GM11168 (cell line): ENCODE results near the gene ARHGAP10.
"Not testable (repeated sequence)": the region's sequence is repeated elsewhere in the genome, so short reads cannot be mapped to it uniquely, and the experiment has no call there.

Source experiments
- in situ Hi-C: fragments of 300-500 bp; cut with MboI; formaldehyde crosslinking; loops from one replicate; pipeline ENCODE4 v1.12.0; 2022; ENCODE audit warnings: low sequenced_read_pairs; ENCODE audit not compliant: unreplicated experiment

Gene ARHGAP10

DNA sequence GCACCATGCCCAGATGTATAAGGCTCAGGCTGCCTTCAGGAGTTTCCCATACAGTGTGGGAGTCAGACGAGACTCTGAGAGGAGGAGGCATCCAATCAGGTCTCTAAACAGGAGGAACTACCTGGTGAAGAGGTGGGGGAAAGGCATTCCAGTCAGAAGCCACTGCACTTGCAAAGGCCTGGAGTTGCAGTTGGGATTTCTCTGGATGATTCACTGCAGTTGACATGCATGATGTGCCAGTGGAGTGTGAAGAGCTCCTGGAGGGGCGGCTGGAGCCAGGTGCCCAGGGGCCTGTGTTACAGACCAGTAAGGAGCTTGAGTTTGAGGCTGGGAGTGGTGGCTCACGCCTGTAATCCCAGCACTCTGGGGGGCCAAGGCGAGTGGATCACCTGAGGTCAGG, 339.1 kb downstream of the ARHGAP10 start:
- in situ Hi-C loops, result no loop called here

DNA sequence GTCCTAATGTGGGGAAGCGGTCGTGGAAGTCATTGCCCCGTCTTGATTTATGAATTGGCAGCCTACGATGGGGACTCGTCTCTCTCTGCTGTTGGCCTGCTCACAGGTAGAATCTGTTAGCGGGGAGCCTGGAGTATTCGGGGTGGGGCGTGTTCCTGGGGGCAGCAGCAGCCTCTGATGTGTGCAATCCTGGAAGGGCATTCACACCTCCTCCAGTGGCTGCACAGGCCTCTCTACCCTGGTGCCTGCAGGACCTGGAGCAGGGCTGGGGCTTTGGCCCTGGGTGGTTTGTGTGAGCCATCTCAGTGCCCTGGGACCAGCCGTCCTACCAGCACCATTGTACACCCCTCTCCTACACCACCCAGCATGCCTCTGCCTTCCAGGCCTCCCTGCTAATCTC, 340.9 kb downstream of the ARHGAP10 start:
- in situ Hi-C loops, result no loop called here

DNA sequence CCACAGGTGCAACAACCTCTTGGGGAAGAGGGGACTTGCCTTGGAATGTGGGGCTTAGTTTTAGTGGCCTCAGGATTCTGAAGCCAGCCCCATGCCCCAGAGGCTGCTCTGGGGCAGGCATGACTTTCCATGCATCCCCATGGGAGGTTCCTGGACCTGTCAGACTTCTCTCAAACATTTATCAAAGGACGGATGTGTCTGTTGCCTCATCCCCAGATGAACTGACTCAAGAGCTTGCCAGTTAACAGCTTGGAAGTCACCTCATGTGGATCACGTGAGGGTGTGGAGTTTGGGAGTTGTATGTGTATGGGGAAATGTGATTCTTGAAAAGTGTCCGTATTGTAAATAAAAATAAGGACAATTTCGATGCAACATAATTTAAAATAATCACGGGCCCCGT, 341.5 kb downstream of the ARHGAP10 start:
- in situ Hi-C loops, result no loop called here

DNA sequence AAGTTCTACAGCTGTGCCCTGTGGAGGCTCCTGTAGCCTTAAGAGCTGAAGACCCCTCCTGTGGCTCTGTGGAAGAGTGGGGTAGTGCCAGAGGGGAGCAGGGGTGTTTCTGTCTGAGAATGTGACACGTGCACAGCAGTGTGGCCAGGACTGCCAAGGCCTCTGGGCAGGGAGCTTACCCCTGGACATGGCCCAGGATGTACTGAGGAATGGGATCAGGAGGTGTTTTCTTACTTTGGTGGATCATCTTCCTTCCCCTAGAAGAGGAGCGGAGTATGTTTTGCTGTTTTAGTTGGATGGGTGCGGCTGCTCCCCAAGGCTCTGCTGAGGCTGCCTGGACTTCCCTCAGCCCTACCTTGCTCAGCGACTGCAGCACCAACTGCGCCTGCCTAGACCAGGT, 342.6 kb downstream of the ARHGAP10 start:
- in situ Hi-C loops, result no loop called here

DNA sequence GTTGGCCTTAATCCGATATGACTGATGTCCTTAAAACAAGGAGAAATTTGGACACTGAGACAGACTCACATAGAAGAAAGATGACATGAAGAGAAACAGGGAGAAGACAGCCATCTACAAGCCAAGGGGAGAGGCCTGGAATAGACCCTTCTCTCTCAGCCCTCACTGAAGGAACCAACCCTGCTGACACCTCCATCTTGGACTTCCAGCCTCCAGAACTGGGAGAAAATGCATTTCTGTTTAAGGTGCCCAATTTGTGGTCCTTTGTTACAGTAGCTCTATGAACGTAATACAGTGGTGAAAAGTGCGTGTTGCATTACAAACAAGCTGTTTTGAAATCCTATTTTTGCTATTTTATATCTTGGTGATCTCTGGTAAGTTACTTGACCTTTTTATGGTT, 343.6 kb downstream of the ARHGAP10 start:
- in situ Hi-C loops, result no loop called here

DNA sequence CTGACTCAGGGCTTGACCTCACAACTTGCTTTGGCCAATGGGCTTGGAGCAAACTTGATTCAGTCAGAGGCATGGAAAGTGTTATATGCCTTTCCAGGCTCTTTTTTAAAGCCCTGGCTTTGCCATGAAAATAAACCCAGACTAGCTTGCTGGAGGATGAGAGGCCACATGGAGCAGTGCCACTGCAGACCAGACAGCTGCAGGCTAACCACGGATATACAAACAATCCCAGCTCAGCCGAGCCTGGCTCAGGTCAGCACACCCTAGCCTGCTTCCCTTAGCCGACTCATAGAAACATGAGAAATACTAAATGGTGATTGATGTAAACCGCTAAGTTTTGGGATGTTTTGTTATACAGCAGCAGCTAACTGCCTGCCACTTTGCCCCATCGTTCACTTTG, 345.1 kb downstream of the ARHGAP10 start:
- in situ Hi-C loops, result no loop called here

DNA sequence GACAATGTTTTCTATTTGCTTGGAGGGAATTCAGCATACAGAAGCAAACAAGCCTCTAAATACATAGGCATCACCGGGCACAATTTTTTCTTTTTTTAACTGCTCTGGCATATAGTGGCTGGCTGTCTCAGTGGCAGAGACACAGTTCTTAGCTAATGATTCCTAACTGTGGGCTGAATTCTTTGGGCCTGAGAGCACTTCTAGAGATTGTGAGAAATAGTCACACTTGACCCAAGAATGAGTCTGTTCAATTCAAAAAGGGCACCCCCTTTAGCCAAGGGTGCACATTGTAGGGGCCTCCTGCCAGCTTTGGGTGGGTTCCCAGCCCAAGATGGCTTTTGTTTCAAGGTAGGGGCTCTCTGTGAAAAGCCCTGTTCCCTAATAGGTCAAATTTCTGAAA, 345.7 kb downstream of the ARHGAP10 start:
- in situ Hi-C loops, result no loop called here

DNA sequence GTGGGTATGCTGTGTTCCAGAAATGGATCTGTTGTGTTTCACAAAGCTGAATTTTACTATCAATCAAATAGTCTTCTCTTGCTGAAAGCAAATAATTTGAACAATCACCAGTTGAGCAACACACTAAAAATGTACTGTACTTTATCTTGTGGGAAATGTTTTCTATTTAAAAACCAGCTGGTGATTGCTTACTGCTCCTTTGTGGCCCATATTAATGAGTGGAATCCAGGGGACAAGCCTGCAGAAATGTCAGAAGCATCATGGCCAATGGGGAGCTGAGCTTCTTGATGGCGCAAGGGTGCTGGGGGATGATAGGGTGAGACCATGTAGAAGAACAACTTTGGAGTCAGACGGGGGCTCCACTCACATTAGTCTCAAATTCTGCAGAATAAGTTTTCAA, 346.2 kb downstream of the ARHGAP10 start:
- in situ Hi-C loops, result no loop called here

DNA sequence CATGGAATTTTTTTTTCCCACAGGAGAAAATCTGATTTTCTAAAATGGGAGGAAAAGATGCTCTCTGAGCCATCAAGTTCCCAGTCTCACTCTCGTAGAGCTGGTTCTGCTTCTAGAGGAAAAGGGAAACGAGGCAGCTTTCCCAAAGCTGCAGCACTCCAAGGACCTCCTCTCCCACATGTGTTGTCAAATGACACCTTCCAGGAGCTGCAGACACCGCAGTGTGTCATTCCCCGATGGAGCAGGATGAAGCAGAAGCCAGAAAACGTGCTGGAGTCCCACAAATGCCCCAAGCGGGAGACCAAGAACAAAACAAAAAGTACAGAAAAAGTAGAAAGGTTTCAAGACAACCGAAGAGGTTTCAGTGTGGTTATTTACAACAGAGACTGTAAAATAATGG, 348.1 kb downstream of the ARHGAP10 start:
- in situ Hi-C loops, result no loop called here

DNA sequence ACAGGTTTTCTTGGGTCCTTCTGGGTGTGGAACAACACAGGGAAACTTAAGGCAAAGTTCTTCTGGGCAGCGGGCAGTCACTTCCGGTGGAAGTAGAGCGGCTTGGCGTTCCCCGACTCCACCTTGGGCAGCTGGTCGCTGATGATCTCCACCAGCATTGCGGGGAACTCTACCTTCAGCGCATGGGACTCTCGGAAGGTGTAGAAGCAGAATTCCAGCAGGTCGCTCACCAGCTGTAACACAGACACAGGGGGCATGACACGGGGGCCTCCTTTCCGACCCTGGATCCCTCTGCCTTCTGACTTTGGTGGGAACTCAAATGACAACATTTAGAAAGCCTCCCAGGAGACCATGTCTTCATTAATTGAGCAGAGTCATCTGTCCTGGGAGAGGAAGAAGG, 349.4 kb downstream of the ARHGAP10 start:
- in situ Hi-C loops, result no loop called here

DNA sequence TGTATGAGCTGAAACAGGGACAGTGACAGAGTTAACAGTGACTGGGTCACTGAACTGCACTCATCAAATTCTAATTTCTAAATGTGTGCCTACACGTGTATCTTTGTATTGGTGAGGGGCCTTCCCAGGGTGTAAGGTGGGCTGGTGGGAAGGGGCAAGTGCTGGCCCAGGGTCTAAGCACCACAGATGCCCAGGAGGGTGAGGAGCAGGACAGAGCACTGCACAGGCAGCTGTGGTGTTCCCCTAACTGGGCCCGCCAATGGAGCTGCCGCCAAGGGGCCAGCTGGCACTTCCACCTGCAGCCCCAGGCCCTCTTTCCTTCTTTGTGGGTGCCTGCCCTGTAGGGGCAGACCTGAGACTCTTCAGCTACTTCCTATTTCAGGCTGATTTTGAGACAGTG, 349.9 kb downstream of the ARHGAP10 start:
- in situ Hi-C loops, result no loop called here

DNA sequence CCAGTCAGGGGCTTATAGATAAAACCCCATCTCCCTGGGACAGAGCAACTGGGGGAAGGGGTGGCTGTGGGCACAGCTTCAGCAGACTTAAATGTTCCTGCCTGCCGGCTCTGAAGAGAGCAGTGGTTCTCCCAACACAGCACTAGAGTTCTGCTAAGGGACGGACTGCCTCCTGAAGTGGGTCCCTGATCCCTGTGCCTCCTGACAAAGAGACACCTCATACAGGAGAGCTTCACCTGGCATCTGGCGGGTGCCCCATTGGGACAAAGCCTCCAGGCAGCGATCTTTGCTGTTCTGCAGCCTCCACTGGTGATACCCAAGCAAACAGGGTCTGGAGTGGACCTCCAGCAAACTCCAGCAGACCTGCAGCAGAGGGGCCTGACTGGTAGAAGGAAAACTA, 351.2 kb downstream of the ARHGAP10 start:
- in situ Hi-C loops, result not testable (repeated sequence)

DNA sequence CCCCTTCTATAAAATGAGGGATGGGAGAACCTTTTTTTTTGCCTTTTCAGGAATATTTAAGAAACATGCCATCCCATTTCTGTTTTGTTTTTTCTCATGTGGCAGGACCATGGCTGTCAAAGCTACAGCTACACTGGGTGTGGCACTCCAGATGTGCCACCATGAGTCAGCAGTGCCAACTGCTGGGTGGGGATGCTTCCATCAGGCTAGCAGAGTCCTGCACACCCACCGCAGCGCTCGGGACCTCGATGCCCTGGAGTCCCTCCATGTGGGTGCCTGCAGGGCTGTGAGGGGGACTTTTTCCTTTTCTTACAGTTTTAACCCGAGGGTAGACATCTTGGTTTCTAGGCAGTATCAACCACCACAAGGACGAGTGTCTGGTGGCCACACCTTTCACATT, 357.7 kb downstream of the ARHGAP10 start:
- in situ Hi-C loops, result no loop called here

DNA sequence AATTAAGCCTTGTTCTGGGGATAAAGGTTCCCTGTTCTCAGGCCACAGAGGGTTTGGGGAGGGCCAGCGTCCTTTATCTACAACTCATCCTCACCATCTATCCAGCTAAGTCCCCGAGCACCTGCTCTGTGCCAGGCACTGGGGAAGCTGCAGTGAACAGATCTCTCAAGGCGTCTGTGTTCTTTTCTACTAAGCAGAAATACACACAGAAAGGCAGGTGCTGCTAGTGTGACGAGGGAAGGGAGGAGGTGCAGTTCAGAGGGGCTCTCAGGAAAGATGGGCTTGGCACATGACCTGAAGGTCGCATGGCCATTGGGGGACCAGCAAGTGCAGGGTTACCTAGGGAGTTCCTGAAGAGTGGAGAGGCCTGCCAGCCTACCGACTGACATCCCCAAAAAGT, 358.1 kb downstream of the ARHGAP10 start:
- in situ Hi-C loops, result no loop called here

DNA sequence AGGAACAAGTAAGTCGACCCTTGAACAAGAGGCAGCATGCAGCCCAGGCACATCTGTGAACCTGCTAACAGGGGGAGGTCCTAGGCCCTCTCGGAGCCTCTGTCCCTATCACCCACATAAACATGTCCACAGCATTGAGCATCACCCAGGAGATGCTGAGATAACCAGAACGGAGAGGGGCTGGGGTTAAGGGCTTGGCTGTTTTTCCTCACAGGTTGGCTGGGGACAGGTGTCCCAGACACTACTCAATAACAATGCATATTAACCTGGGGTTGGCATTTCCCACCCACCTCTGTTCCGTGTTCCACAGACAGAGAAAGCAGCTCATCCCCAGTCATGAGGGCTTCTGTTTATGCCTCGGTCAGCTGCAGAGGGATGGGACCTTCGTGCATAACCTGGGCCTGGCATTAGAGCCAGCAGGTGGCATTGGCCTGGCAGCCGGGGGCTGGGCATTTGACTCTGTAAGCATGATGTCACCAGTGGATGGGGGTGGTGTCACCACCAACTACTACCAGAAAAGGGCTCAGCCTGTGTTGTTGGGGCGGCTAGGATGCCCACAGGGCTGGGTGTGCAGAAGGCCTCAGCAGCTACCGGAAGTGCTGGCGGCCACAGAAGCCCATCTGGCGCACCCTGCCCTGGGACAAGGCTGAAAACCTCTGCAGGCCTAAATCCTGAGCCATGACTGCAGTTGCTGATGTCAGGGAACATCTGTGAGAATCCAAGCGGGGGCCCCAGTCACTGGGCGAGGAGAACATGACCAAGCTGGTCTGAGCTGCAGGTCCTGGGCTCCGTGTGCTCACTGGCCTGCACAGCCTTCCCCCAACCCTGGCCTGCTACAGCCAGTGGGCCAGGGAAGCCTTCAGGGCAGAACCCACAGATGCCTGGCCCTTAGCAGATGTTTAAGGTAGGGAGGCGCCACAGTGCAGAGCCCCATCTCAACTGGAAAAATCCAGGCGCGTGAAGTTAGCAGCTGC, 358.9 kb downstream of the ARHGAP10 start:
- in situ Hi-C loops, result no loop called here

DNA sequence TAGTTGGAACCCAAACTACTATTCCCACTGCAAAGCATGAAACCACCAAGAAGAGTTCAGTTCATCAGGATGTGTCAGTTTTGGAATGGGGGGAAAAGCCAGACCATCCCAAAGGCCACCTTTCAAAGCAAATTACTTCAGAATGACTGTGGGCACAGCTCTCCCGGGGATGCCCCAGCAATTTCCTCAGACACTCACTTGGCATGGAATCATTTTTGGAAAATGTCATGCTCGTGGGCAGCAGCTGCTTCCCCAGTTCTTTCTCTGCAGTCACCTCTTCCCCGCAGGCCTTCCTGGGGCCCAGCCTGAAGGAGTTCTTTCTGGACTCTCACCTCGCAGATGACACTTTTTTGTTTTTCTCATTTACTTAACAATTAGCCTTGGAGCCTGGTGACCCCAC, 360.0 kb downstream of the ARHGAP10 start:
- in situ Hi-C loops, result no loop called here

DNA sequence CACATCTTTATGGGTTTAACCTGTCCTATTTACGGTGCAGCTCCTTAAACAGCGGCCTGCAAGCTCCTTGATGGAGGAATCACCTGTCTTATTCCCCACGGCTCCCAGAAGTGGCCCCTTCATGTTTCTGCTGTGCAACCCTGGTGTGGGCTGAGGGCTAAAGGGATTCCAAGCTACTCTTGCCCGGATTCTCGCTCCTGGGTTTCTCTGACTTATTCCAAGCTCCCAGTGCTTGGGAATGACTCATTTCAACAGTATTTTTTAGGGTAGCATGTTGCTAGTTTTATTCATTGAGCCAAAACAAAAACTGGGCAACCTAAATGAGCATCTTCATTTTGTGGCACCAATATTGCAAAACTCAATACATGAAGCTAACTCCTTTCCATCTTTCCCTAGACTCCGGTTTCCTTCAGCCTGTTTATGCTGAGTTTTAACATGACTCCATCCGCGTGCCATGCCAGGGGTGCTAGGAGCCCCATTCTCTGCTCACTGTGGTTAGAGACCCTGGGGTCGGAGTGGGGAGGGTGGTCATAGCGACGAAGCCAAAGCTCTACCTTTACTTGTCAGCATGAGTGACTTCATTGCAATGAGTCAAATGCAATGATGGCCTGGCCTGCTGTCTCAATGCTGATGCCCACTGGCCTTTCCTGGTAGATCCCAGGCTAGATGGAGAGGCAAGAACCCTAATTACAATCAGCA, 360.6 kb downstream of the ARHGAP10 start:
- in situ Hi-C loops, result no loop called here

DNA sequence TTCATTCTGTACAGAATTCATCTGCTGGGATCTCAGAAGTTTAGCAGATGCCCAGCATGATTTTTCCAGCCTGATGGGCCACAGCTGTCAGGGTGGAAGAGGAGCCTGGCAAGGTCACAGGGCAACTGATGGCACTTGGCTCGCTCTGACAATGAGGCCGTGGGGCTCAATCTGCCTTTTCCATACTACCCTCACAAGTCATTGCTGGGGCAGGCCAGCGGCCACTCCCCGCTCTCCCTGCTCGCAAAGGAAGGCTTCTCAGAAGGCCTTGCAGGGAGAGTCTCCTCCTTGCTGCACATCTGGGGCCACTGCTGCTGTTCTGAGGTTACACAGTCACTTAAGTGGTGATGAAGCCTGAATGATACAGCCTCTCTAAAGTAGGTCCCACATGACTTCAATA, 361.2 kb downstream of the ARHGAP10 start:
- in situ Hi-C loops, result no loop called here

DNA sequence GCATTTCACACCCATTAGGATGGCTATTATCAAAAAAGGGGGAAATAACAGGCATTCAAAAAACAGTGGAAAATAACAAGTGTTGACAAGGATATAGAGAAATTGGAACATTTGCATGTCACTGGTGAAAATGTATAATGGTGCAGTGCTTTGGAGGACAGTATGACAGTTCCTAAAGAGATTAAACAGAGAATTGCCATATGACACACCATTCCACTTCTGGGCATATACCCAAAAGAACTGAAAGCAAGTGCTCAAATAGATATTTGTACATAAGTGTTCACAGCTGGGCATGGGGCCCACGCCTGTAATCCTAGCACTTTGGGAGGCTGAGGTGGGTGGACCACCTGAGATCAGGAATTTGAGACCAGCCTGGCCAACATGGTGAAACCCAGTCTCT, 362.3 kb downstream of the ARHGAP10 start:
- in situ Hi-C loops, result no loop called here

DNA sequence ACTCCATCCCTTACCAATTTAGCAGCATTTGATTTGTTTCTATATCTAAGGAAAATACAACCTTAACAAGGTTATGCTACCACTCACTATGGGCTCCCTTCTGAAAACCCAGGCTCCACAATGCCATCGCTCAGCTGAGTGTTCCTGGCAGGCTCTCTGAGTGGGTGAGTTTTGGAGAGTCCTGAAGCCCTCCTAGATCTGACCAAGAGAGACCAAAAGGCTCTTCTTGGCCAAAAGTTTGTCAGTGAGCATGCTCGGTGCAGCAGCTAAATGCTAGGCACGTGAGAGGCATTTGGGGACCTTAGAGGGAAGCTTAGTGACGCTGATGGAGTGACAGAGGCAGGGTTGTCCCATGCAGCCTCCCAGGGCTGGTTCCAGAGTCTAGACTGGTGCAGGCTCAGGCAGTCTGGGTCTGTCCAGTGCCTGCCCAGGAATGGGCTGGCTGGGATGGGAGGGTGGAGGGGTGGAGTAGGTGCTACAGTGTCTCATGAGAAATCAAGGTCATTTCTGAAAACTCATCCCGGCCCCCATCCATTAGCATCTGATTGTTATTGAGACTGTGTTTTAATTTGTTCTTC, 363.5 kb downstream of the ARHGAP10 start:
- in situ Hi-C loops, result no loop called here

DNA sequence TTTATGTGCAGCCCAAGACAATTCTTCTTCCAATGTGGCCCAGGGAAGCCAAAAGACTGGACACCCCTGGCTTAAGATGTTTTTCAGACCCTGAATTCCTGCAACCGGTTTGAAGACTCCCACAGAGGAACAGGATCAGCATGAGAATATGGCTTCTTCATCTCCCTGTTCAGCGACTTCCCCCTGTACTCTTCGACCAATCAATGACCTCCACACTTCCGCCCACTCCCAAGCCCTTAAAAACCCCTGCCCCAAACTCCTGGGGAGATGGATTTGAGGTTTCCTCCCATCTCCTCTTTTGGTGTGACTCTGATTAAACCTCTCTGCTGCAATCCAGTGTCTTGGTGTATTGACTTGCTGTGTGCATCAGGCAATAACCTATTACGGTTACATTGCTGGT, 365.9 kb downstream of the ARHGAP10 start:
- in situ Hi-C loops, result no loop called here
